C4-2B (cell line): Measurements from ENCODE around the gene UBALD2.
A peak's percentile ranks its signal among the peaks of the same experiment; 100 is the strongest.

Experiments used
- H3K27ac ChIP-seq: fragments of 450-650 bp; 2 replicates; pipeline ENCODE4 v1.5.1; 2017
- ZFX ChIP-seq: fragments of 450-650 bp; IDR thresholded peaks from 2 replicates; pipeline ENCODE4 v1.6.1; 2017
- TF ChIP-seq, protein P1 (sequence below): fragments of 450-650 bp; conservative IDR thresholded peaks from 2 replicates; pipeline ENCODE4 v1.5.1; 2017; ENCODE audit warnings: mild to moderate bottlenecking

The UBALD2 gene

DNA sequence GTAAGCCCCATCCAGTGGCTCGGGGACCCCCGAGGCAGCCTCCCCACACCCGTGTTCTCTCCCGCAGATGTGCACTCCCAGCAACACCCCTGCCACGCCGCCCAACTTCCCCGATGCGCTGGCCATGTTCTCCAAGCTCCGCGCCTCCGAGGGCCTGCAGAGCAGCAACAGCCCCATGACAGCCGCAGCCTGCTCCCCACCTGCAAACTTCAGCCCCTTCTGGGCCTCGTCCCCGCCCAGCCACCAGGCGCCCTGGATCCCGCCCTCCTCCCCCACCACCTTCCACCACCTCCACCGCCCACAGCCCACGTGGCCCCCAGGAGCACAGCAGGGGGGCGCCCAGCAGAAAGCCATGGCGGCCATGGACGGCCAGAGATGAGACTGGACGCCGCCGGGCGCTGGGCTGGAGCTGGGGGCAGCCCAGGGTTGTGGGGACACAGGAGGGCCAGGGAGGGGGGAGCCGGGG is 5.0 kb downstream of the UBALD2 start:
- no peak for TF ChIP-seq ZFX
- TF ChIP-seq, protein P1, sequence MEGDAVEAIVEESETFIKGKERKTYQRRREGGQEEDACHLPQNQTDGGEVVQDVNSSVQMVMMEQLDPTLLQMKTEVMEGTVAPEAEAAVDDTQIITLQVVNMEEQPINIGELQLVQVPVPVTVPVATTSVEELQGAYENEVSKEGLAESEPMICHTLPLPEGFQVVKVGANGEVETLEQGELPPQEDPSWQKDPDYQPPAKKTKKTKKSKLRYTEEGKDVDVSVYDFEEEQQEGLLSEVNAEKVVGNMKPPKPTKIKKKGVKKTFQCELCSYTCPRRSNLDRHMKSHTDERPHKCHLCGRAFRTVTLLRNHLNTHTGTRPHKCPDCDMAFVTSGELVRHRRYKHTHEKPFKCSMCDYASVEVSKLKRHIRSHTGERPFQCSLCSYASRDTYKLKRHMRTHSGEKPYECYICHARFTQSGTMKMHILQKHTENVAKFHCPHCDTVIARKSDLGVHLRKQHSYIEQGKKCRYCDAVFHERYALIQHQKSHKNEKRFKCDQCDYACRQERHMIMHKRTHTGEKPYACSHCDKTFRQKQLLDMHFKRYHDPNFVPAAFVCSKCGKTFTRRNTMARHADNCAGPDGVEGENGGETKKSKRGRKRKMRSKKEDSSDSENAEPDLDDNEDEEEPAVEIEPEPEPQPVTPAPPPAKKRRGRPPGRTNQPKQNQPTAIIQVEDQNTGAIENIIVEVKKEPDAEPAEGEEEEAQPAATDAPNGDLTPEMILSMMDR: no peak
- H3K27ac ChIP-seq: no peak overlapping the region

DNA sequence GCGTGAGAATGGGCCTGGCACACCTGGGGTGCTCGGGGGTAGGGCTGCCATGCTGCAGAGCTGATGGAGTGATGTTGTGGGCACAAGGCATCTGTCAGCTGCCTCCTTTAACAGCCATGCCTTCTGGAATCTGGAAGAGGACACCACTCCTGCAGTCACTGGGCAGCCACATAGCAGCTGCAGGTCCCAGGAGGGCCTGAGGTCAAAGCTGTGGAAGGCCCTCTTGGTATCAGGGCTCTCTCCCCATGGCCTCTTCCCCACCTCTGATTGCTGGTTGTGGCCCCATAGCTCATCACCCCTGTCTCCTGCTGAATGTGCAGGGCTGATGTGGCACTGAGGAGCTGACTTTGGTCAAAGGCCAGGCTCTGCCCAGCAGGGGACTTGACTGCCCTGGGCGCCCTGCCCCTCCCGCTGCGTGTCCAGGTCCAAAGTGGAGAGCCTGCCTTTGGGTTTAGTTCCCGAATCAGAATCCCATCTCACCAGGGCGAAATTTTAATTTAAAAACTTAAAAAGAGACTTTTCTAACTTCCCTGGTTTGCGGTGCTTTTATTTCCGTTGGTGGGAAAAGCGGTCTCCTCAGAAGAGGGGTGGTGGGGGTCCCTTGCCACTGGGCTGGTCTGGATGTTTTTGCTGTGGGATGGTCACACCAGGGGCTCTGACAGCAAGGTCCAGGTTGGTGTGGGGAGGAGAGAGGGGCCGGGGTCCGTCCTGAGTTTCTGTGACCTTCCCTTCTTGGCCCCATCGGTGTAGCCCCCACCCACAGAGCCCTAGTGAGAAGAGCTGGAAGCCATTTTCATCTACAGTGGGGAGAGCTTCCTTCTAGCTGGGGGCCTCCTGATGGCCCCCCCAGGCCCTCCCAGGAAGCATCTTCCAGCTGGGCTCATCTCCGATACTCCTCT is 5.9 kb downstream of the UBALD2 start:
- no peak overlapping the region for H3K27ac ChIP-seq
- TF ChIP-seq, protein P1: no peak
- TF ChIP-seq ZFX: no peak

DNA sequence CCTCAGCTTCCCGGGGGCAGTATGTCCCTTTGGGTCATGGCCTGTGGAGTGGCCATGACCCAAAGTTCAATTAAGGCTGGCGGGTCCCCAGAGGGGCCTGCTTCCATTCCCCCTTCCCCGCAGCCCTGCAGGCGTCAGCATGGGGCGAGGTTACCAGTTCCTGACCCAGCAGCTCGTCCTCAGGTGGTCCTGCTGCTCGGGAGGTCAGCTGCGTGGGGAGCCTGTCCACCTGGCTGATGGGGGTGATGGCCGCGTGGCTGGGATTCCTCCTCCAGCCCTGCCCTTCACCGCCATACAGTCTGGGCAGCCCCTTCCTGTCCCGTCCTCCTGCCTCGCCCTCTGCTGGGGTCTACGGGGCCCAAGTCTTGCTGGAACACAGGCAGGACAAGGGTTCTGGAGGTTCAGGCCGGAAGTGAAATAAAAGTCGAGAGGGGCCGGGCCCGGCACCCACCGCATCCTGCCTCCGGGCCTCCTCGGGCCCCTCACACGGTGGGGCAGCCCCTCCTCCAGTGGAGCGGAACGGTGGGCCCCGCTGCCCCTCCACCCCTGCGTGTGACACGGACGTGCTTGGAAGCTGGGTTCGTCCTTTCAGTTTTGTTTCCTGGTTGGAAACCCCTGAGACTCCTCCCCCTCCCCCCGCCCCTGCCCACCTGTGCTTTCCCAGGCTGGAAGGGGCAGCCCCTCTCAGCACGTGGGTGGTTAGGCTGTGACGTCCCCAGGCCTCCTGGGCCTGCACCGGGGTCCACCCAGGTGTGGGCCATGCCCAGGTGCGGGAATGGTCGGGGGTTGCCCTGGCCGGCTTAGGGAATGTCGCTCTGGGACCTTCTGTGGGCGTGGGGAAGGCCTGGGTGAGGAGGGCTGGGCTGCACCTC is 6.8 kb downstream of the UBALD2 start:
- no peak for TF ChIP-seq ZFX
- TF ChIP-seq, protein P1: no peak

DNA sequence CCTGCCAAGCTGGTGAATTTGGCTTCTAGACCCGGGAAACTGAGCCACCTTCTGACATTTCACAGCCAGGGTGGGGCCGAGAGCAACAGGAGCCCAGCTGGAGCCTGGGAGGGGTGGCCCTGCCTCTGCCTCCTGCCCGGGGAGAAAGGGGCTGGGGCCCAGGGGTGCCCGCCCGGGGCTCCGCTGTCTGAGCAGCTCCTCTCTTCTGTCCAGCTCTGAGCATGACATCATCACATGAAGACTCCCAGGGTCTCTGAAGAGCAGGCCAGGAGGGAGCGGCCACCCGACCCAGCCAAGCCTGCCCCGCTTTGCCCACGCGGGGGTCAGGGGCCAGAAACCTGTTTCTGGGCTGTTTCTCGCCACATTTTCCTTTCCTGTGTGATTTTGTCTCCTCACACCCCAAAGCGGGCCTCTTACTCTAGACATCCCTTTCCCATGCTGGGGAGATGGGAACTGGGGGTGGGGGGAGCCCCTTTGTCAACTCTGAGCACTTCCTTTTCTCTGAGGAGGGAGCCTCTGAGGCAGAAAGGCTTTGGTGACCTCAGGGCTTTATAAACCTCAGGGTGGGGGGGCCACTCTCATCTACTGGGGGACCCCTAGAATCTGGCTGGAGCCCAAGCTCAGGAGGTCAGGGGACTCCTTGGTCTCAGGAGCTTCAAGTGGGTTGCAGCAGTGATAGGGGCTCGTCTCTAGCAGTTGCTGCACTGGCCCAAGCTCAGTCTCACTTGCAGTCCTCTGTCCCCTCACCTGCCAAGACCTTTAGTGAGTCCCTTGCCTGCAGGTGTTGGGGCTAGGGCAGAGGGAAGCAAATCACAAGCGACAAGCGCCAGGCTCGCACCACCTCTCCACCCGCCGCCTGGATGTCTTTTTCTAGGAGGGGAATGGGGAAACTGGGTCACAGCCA is 7.6 kb downstream of the UBALD2 start:
- H3K27ac ChIP-seq: no peak overlapping the region
- TF ChIP-seq, protein P1: no peak
- TF ChIP-seq ZFX: no peak

More for the DNA sequence above, 6.8 kb downstream of the UBALD2 start:
- no peak overlapping the region for H3K27ac ChIP-seq

DNA sequence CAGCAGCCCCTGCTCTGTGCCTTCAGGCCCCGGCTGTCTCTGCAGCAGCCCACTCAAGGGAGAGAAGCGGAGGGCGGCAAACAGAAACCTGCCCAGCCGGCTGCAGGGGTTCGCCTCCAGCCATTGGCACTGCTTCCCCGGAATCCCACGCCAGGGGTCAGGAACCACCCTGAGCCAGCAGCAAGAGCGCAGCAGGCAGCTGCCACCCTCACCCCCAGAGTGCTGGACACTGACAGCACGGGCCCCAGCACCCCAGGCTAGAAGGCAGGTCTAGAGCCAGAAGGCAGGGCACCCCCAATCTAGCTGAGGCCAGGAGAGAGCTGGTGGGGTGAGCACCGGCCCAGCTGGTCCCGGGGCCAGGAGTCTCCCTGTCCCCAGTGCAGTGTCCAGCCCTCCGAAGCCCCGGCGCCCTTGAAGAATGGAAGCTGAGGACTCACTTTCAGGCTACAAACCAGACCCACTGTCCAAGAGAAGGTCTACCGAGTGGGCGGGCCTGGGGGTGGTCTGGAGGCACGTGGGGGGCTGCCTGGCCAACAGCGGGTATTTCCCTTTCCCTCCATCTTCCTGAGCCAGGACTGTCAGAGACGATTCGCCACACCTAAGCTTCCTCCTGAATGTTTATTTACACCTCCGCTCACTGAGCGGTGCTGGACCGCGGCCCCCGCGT is 8.4 kb downstream of the UBALD2 start:
- TF ChIP-seq, protein P1: no peak
- TF ChIP-seq ZFX: no peak
- no peak overlapping the region for H3K27ac ChIP-seq

DNA sequence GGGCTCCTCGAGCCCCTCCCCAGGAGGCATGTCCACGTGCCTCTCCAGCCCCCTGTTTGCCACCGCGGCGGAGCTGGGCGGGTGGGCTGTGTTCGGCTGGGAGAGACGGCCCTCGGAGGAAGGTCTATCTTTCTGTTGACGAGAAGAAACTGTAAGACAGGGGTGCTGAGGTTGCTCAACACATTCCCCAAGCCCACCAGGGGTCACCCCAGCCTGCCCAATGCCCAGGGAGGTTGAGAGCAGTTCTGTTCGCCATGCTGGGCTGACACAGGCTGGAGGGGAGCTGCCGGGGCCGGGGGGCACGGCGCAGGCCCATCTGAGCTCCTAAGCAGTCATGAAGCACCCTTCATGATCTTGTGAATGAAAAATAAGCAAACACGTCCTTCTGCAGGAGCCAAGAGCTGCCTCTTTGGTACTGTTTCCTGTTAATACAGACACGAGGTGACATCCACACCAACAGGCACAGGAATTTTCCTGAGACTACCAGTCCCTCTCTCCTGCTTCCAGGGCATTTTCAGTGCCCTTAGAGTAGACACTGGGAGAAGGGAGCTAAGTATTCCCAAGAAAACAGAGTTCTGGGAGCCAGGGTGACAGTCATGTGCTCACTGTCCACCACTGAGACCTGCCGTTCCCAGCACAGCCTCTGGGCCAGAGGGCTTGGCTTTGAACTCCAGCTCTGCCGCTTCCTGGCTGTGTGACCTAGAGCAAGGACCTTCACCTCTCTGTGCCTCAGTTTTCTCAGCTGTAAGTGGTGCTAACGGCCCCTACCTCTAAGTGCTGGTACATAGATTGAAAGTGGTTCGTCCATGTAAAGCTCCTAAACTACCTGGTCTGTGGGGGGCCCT is 9.2 kb downstream of the UBALD2 start:
- TF ChIP-seq ZFX: no peak
- TF ChIP-seq, protein P1: no peak
- H3K27ac ChIP-seq: peak overlapping the region; percentile 2; the same call in 1 of the 2 replicates
